Adrenal gland (tissue), 19 donors: ENCODE results near the gene RELCH. TPM values are rescaled to one million over a fixed set of nuclear protein-coding genes. Genes with fewer than 3 reads are reported as not detected.
A peak's percentile ranks its signal among the peaks of the same experiment; 100 is the strongest.

Experiments used
- DNase-seq, 7 donors: peaks; one replicate each; pipeline ENCODE4 v3.0.0-alpha.2; 2019 to 2020
- H3K27ac ChIP-seq, 5 donors: fragments of 200-600 bp; sonication (generic) in 4 of 5; 1 replicate in 3 of 5; 2 replicates in 2 of 5; pipeline versions ENCODE4 v1.5.1 to v1.8.0; 2016 to 2020; ENCODE audit warnings: mild to moderate bottlenecking in 1 of 5
- H3K27me3 ChIP-seq: fragments of 200-600 bp; 2 replicates; pipeline ENCODE4 v1.8.0; 2021
- H3K36me3 ChIP-seq, 2 donors: fragments of 200-600 bp; replicated peaks in 1 of 2; 1 replicate in 1 of 2; 2 replicates in 1 of 2; pipeline versions ENCODE4 v1.5.1 to v1.8.0; 2018 to 2022
- H3K4me1 ChIP-seq, 2 donors: fragments of 200-600 bp; replicated peaks in 1 of 2; 1 replicate in 1 of 2; 2 replicates in 1 of 2; pipeline versions ENCODE4 v1.5.1 to v1.8.0; 2018 to 2021
- H3K4me3 ChIP-seq, 4 donors: fragments of 200-600 bp; sonication (generic) in 3 of 4; one replicate each; pipeline ENCODE4 v1.5.1; 2016 to 2018
- H3K9me3 ChIP-seq, 3 donors: fragments of 200-600 bp; sonication (generic) in 1 of 3; replicated peaks in 1 of 3; 1 replicate in 2 of 3; 2 replicates in 1 of 3; pipeline versions ENCODE4 v1.5.1 to v1.8.0; 2016 to 2021
- POLR2A ChIP-seq, 2 donors: fragments of 450-650 bp; IDR thresholded peaks; one replicate each; pipeline ENCODE4 v1.6.1; 2017; ENCODE audit warnings: antibody characterized with exemption in 2 of 2, mild to moderate bottlenecking in 2 of 2, moderate library complexity in 1 of 2
- WGBS, 4 donors: extraction: QIAGEN DNeasy Blood & Tissue Kit in 2 of 4; methylation state at CpG; one replicate each; pipeline versions ENCODE4 v1.1.5 to v1.1.7; 2013 to 2017; 5-methylcytosine and 5-hydroxymethylcytosine counted together
- intact Hi-C, 2 donors: fragments of 100-400 bp; cut with DNase I; formaldehyde crosslinking; loops; one replicate each; pipeline versions ENCODE4 v1.14.1 to v1.15.0; 2022 to 2023
- long read RNA-seq, 10 donors: library from polyadenylated mRNA in 3 of 10; unstranded in 2 of 10; stranded (forward) in 1 of 10; transcript quantifications; one replicate each; pipeline ENCODE4 v2.0.0 and lab custom pipeline, GENCODE V29; 2021 to 2026
- polyA plus RNA-seq, 3 donors: library from polyadenylated mRNA; stranded (reverse); fragments of 200-250 nt in 2 of 3; fragments of 350-450 nt in 1 of 3; fragmentation: Illumina TruSeq in 1 of 3; extraction: RNeasy Lipid Tissue Mini Kit (QIAGEN cat#74804) in 1 of 3; gene quantifications; one replicate each; pipeline ENCODE4 v1.2.3, GENCODE V29; 2013 to 2014
- total RNA-seq, 9 donors: library from RNA; depleted of rRNA in 4 of 9; stranded (reverse); fragments of >200 nt in 4 of 9; fragments of 120-200 nt in 1 of 9; fragmentation: NEBNext Ultra II Directional in 1 of 9; extraction: Animal tissue kit (Norgen Biotek cat#: 25700) in 1 of 9; gene quantifications; one replicate each; pipeline versions ENCODE4 v1.1.0 to v1.2.4, GENCODE V29; 2013 to 2023
- TF ChIP-seq, protein P1 (sequence below), 6 experiments: fragments of 450-650 bp in 4 of 6; fragments of 200-600 bp in 2 of 6; sonication (generic) in 1 of 6; IDR thresholded peaks; 1 replicate in 5 of 6; 2 replicates in 1 of 6; pipeline versions ENCODE4 v1.5.1 to v1.8.0; 2016 to 2021; ENCODE audit warnings: antibody characterized with exemption in 6 of 6, mild to moderate bottlenecking in 2 of 6, moderate library complexity in 1 of 6
- donor health status: healthy with polysubstance abuse.
- donor health status: Bipolar disorder and iron deficiency.
- donor health status: DM: yes; HTN: yes; CAD: no.
- donor health status: DM: no; HTN: no; CAD: no.
- donor health status: DM: no; HTN: no; CAD: no.
- donor health status: DM: yes; HTN: yes; CAD: no.

The RELCH gene, protein sequence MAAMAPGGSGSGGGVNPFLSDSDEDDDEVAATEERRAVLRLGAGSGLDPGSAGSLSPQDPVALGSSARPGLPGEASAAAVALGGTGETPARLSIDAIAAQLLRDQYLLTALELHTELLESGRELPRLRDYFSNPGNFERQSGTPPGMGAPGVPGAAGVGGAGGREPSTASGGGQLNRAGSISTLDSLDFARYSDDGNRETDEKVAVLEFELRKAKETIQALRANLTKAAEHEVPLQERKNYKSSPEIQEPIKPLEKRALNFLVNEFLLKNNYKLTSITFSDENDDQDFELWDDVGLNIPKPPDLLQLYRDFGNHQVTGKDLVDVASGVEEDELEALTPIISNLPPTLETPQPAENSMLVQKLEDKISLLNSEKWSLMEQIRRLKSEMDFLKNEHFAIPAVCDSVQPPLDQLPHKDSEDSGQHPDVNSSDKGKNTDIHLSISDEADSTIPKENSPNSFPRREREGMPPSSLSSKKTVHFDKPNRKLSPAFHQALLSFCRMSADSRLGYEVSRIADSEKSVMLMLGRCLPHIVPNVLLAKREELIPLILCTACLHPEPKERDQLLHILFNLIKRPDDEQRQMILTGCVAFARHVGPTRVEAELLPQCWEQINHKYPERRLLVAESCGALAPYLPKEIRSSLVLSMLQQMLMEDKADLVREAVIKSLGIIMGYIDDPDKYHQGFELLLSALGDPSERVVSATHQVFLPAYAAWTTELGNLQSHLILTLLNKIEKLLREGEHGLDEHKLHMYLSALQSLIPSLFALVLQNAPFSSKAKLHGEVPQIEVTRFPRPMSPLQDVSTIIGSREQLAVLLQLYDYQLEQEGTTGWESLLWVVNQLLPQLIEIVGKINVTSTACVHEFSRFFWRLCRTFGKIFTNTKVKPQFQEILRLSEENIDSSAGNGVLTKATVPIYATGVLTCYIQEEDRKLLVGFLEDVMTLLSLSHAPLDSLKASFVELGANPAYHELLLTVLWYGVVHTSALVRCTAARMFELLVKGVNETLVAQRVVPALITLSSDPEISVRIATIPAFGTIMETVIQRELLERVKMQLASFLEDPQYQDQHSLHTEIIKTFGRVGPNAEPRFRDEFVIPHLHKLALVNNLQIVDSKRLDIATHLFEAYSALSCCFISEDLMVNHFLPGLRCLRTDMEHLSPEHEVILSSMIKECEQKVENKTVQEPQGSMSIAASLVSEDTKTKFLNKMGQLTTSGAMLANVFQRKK
- total RNA-seq (10 to 100 TPM; 15.6 to 45.5 (median 30.7) TPM), polyA plus RNA-seq (10 to 100 TPM; 16.7 to 25.0 (median 17.5) TPM)
- long read RNA-seq, donor 1 = 0 reads
- long read RNA-seq, donor 2 = 0 reads
- long read RNA-seq, donor 3 = 0 reads
- long read RNA-seq, donor 4, partial matches to known transcripts = 1 of 1 reads
- long read RNA-seq, donor 4, other reads (novel, unspliced or antisense) = 0 of 1 reads
- long read RNA-seq, donor 5, full-length matches to known transcripts = 21 of 34 reads
- long read RNA-seq, donor 5, partial matches to known transcripts = 8 of 34 reads
- long read RNA-seq, donor 5, other reads (novel, unspliced or antisense) = 5 of 34 reads
- long read RNA-seq, donor 6 = 0 reads
- long read RNA-seq, donor 7 = 0 reads
- long read RNA-seq, donor 8, full-length matches to known transcripts = 1 of 1 reads
- long read RNA-seq, donor 8, partial matches to known transcripts = 0 of 1 reads
- long read RNA-seq, donor 8, other reads (novel, unspliced or antisense) = 0 of 1 reads
- long read RNA-seq, donor 9, full-length matches to known transcripts = 1 of 16 reads
- long read RNA-seq, donor 9, partial matches to known transcripts = 15 of 16 reads
- long read RNA-seq, donor 9, other reads (novel, unspliced or antisense) = 0 of 16 reads
- long read RNA-seq, donor 10 = 0 reads

DNA sequence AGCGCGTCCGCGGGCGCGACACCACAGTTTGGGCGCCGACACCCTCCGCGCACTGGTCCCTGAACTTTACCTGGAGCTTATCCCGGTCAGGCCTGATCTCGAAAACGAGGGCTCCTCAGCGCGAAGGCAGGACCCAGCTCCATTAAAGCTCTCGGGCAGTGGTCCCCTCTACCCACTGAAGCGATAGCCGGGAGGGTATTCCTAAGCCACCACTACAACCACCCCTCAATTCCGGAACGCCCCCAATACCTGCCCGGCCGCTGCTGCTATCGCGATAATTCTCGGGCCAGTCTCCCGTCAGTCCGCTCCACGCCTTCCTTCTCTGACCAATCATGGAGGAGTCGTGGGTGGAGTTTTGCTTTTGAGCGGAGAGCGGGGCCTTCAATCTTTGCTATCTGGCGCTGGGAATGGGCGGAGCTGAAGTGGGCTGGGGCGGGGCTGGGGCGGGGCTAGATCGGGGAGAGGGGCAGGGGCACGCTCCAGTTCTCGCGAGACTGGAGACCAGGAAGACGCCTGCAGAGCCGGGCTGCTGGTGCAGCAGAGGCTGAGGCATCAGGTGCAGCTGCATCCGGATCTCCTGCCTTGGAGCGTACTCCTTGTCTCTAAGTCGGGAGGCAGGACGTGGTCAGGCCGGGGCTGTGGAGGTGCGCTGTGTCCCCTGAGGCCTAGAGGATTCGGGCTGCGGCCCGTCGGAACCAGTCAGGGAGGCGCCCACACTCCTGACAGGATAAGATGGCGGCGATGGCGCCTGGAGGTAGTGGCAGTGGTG, at the start of gene RELCH, which contains the start of gene PIGN:
Gene RELCH, plus strand, starts transcription at position 482 of the 769 bp plus-strand sequence. Its CDS starts 251 bp downstream, at position 733.
Gene PIGN, minus strand, starts transcription at position 283 of the 769 bp plus-strand sequence. CDS start 25,703 bp downstream, outside the sequence.
- peak within 1 kb of the TSS; percentile 34 to 92 (median 80) for H3K27ac ChIP-seq
- TF ChIP-seq, protein P1, sequence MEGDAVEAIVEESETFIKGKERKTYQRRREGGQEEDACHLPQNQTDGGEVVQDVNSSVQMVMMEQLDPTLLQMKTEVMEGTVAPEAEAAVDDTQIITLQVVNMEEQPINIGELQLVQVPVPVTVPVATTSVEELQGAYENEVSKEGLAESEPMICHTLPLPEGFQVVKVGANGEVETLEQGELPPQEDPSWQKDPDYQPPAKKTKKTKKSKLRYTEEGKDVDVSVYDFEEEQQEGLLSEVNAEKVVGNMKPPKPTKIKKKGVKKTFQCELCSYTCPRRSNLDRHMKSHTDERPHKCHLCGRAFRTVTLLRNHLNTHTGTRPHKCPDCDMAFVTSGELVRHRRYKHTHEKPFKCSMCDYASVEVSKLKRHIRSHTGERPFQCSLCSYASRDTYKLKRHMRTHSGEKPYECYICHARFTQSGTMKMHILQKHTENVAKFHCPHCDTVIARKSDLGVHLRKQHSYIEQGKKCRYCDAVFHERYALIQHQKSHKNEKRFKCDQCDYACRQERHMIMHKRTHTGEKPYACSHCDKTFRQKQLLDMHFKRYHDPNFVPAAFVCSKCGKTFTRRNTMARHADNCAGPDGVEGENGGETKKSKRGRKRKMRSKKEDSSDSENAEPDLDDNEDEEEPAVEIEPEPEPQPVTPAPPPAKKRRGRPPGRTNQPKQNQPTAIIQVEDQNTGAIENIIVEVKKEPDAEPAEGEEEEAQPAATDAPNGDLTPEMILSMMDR (IDR thresholded peaks at IDR 0.05) = peak in 1 of 6 experiments; percentile 12
- peak; percentile 85 to 87 for TF ChIP-seq POLR2A (IDR thresholded peaks at IDR 0.05)
- H3K36me3 ChIP-seq = no peaks in the 10 kb centered on the region
- peak; percentile 97 to 99 (median 98) for DNase-seq
- H3K4me3 ChIP-seq = peak within 1 kb of the TSS; percentile 74 to 97 (median 86)
- 0 to 1% (median 0%) methylated on average over 2 to 55 of the region's 55 CpGs for WGBS, 4 donors
- H3K4me1 ChIP-seq = peaks cover 26 to 54% of the 10 kb centered on the region in 2 donors
- no peaks in the 10 kb centered on the region for H3K27me3 ChIP-seq
- intact Hi-C loops = no loop called here
- H3K9me3 ChIP-seq = no peaks in the 10 kb centered on the region

DNA sequence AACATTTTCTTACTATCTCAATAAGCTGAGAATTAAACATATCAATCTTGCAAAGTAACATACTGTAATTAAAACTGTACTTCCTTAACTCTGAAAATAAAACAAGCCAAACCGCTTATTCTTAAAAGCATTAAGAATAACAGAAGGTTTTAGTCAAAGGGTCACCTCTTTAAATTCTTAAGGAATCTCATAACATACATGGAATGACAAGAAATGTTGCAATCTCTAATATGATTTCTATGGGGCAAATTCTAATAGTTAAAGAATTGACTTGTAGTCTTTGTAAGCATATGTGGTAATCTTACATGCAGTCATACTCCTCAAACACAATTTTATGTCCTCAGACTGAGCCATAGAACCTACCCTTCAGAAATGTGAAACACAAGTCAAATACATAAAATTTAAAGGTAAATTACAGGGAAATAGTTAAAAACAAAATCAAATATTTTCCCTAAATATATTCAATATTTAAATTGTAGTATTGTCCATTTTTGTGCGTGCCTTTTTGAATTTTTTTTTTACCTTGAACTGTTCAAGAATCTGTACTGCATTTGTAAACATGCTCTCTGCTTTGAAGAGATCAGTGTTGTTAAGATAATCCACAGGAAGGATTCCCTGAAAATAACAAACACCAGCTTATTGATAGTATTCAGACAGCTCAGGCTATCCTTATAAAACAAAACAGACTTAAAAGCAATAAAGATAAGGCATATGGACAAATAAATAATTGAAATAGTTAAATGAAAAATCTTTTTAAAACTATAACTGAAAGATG, 48.4 kb upstream of the RELCH start:
- Histone ChIP-seq H3K4me3 (no peak overlapping the region), H3K36me3 (no peaks in the 10 kb centered on the region), H3K4me1 (no peaks in the 10 kb centered on the region), H3K27ac (no peak overlapping the region), H3K27me3 (no peaks in the 10 kb centered on the region), H3K9me3 (no peaks in the 10 kb centered on the region)
- intact Hi-C loops = loop anchor here (10.0 kb wide), 2 partner anchors 234 to 584 kb away; no protein-coding TSS in a partner anchor
- 70 to 94% (median 83%) methylated on average over 2 of the region's 2 CpGs for WGBS, 4 donors
- TF ChIP-seq, protein P1 (IDR thresholded peaks at IDR 0.05) = no peak
- TF ChIP-seq POLR2A (IDR thresholded peaks at IDR 0.05) = no peak
- no peak for DNase-seq

DNA sequence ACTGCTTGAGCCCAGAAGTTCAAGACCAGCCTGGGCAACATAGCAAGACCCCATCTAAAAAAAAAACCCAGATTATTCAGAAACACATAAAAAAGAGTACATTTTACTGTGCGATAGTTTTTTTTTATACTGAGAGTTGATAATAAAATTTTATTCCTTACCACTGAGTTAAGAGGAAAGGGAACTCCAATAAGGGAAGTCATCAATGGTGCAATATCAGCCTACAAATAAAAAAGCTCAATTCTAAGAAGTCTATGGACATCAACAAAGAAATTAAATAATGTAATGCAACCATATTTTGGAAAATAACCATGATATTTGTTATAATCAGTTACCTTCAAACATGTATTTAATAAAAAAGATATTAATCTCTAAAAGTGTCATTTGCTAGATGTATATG, 46.8 kb upstream of the RELCH start:
- Histone ChIP-seq H3K4me3 (no peak overlapping the region), H3K9me3 (no peaks in the 10 kb centered on the region), H3K27me3 (no peaks in the 10 kb centered on the region), H3K36me3 (no peaks in the 10 kb centered on the region), H3K27ac (no peak overlapping the region), H3K4me1 (no peaks in the 10 kb centered on the region)
- no peak for DNase-seq
- TF ChIP-seq, protein P1 (IDR thresholded peaks at IDR 0.05) = no peak
- no peak for TF ChIP-seq POLR2A (IDR thresholded peaks at IDR 0.05)
- 0 to 95% (median 67%) methylated on average over 1 of the region's 1 CpG for WGBS, 4 donors
- intact Hi-C loops = no loop called here
